Measurements from ENCODE around the gene SLC25A6. TPM values are rescaled to one million over a fixed set of nuclear protein-coding genes. Genes with fewer than 3 reads are reported as not detected.

SLC25A6 gene
- total RNA-seq, 1 experiment from 2014 or later, result 553 TPM

- Histone ChIP-seq H3T11ph (ENCODE audit: low read length) (no peak overlapping the region), H3K14ac (ENCODE audit: insufficient read depth, low read length) (no peak overlapping the region), H4K20me1 (ENCODE audit: control insufficient read depth, insufficient read depth, insufficient read length) (no peaks in the 10 kb centered on the region), H2BK120ac (ENCODE audit: low read depth, low read length, poor library complexity, severe bottlenecking) (no peak overlapping the region), H4K8ac (replicated peaks; ENCODE audit: insufficient read length, low read depth, low read length) (no peak overlapping the region), H2BK15ac (ENCODE audit: low read depth, low read length) (no peak overlapping the region), H3K79me1 (ENCODE audit: insufficient read depth, low read depth, low read length, poor library complexity, severe bottlenecking) (no peaks in the 10 kb centered on the region), H3K18ac (ENCODE audit: insufficient read length, low read depth, low read length) (no peak overlapping the region), H3K9me3 (ENCODE audit: control insufficient read depth, low read depth, low read length) (no peaks in the 10 kb centered on the region), H3K27ac (ENCODE audit: insufficient read length, low read depth, low read length) (no peak overlapping the region), H4K5ac (ENCODE audit: insufficient read length, low read depth, low read length) (no peak overlapping the region), H3K56ac (ENCODE audit: insufficient read length, low read depth, low read length) (no peak overlapping the region), H4K91ac (ENCODE audit: insufficient read length, low read depth, low read length) (no peak overlapping the region), H3K27me3 (ENCODE audit: insufficient read depth, low read length) (no peaks in the 10 kb centered on the region), H3K79me2 (ENCODE audit: insufficient read depth, low read length) (no peaks in the 10 kb centered on the region), H2BK5ac (ENCODE audit: insufficient read length, low read length) (no peak overlapping the region), H3K4me1 (ENCODE audit: insufficient read depth, low read length) (no peaks in the 10 kb centered on the region), H3K4me2 (ENCODE audit: insufficient read depth, insufficient read length, low read length) (no peak overlapping the region), H2AFZ (ENCODE audit: low read length) (no peak overlapping the region), H3K9ac (ENCODE audit: extremely low read depth, insufficient read length, low read length) (no peak overlapping the region), H3K4ac (ENCODE audit: low read depth, low read length) (no peak overlapping the region), H2AK5ac (ENCODE audit: insufficient read length, low read length) (no peak overlapping the region), H3K23me2 (ENCODE audit: insufficient read length, low read depth, low read length, poor library complexity, severe bottlenecking) (no peaks in the 10 kb centered on the region), H2BK12ac (ENCODE audit: insufficient read length, low read depth, low read length) (no peak overlapping the region), H2BK20ac (ENCODE audit: low read depth, low read length, poor library complexity, severe bottlenecking) (no peak overlapping the region), H3K23ac (ENCODE audit: insufficient read length, low read depth, low read length) (no peak overlapping the region)
- no peak for DNase-seq
- peaks cover 2% of the 10 kb centered on the region; the same call in 1 of the 2 replicates for H3K27me3 Mint-ChIP-seq (ENCODE audit: low read depth)
- TF ChIP-seq CTCF (conservative IDR thresholded peaks at IDR 0.05), result no peak
- H3K4me1 Mint-ChIP-seq, result peaks cover 0 to 10% of the 10 kb centered on the region in 2 experiments; a peak in 2 of 4 replicates
- WGBS (ENCODE audit: extremely low coverage, insufficient read length, low lambda C conversion rate), result no CpG with 5 or more reads among the region's 2 CpGs
- H3K4me3 Mint-ChIP-seq, result no peak overlapping the region
- peaks cover 2 to 4% of the 10 kb centered on the region in 2 experiments; a peak in 2 of 5 replicates for H3K9me3 Mint-ChIP-seq
- H3K36me3 Mint-ChIP-seq (ENCODE audit: insufficient read depth in 1 of 3, low read depth in 3 of 3), result peaks cover 18 to 40% (median 34%) of the 10 kb centered on the region in 3 experiments; a peak in 6 of 7 replicates
- no peak overlapping the region; a peak in 1 of 7 replicates for H3K27ac Mint-ChIP-seq
These were observed 30.0 kb downstream of the SLC25A6 start for GRCh38 chrX:1361910-1362309.

All from H9 (cell line).